BLaER1 treated with 17β-estradiol and CSF1 and Interleukin-3, amounts not matched to agents 10 nM and 100 nM (cell line): ENCODE results near the gene DAB2.
A peak's percentile ranks its signal among the peaks of the same experiment; 100 is the strongest.

ENCODE experiments used
- H3K27ac ChIP-seq, 11 experiments: shearing (Covaris generic); formaldehyde crosslinking; 2 replicates each; pipeline ENCODE4 v1.8.1; 2022
- H3K27me3 ChIP-seq, 11 experiments: shearing (Covaris generic); formaldehyde crosslinking; 2 replicates each; pipeline ENCODE4 v1.8.1; 2022
- H3K36me3 ChIP-seq, 11 experiments: shearing (Covaris generic); formaldehyde crosslinking; 2 replicates each; pipeline ENCODE4 v1.8.1; 2022
- H3K4me1 ChIP-seq, 10 experiments: shearing (Covaris generic); formaldehyde crosslinking; 2 replicates each; pipeline ENCODE4 v1.8.1; 2022
- H3K4me2 ChIP-seq, 11 experiments: shearing (Covaris generic); formaldehyde crosslinking; 2 replicates each; pipeline ENCODE4 v1.8.1; 2022
- H3K4me3 ChIP-seq, 10 experiments: shearing (Covaris generic); formaldehyde crosslinking; 2 replicates each; pipeline ENCODE4 v1.8.1; 2022
- H3K9ac ChIP-seq, 11 experiments: shearing (Covaris generic); formaldehyde crosslinking; 2 replicates each; pipeline ENCODE4 v1.8.1; 2022
- H3K9me3 ChIP-seq, 11 experiments: shearing (Covaris generic); formaldehyde crosslinking; replicated peaks in 1 of 11; 2 replicates each; pipeline ENCODE4 v1.8.1; 2022
- H4K20me1 ChIP-seq, 11 experiments: shearing (Covaris generic); formaldehyde crosslinking; 2 replicates each; pipeline ENCODE4 v1.8.1; 2022
- Cebpa-rat ChIP-seq, 11 experiments: shearing (Covaris generic); IDR thresholded peaks; 2 replicates each; pipeline ENCODE4 v1.8.1; 2022

The DAB2 gene

GRCh38 chr5:39430461-39430860 is 5.7 kb upstream of the DAB2 start:
- no peaks in the 10 kb centered on the region for H3K36me3 ChIP-seq
- H4K20me1 ChIP-seq: no peaks in the 10 kb centered on the region
- H3K27me3 ChIP-seq: no peaks in the 10 kb centered on the region

GRCh38 chr5:39428640-39429039 is 3.9 kb upstream of the DAB2 start:
- TF ChIP-seq Cebpa-rat (IDR thresholded peaks at IDR 0.05): no peak
- 0 out of 22 replicates have a peak overlapping the region, but pooled peaks of 3 of the 11 experiments have one; percentile 5 to 12 (median 12) for H3K4me2 ChIP-seq
- H3K36me3 ChIP-seq: peaks cover 0 to 6% (median 0%) of the 10 kb centered on the region in 11 experiments; a peak in 4 of 22 replicates
- H3K4me3 ChIP-seq: no peak overlapping the region
- no peak overlapping the region for H3K9ac ChIP-seq
- peaks cover 0 to 11% (median 0%) of the 10 kb centered on the region in 11 experiments; a peak in 5 of 22 replicates for H3K27me3 ChIP-seq
- H3K4me1 ChIP-seq: peaks cover 10 to 52% (median 18%) of the 10 kb centered on the region in 10 experiments
- no peaks in the 10 kb centered on the region for H3K9me3 ChIP-seq
- H3K27ac ChIP-seq: no peak overlapping the region
- H4K20me1 ChIP-seq: no peaks in the 10 kb centered on the region

More at GRCh38 chr5:39430461-39430860, 5.7 kb upstream of the DAB2 start:
- Histone ChIP-seq H3K9ac (no peak overlapping the region), H3K4me1 (peaks cover 6 to 49% (median 10%) of the 10 kb centered on the region in 10 experiments), H3K4me2 (no peak overlapping the region), H3K4me3 (no peak overlapping the region), H3K27ac (no peak overlapping the region), H3K9me3 (no peaks in the 10 kb centered on the region)
- no peak for TF ChIP-seq Cebpa-rat (IDR thresholded peaks at IDR 0.05)

- peak overlapping the region in 2 of 11 experiments; percentile 81 to 94; a peak in 2 of 22 replicates for H3K4me2 ChIP-seq
- H3K9me3 ChIP-seq: no peaks in the 10 kb centered on the region
- no peak overlapping the region for H3K9ac ChIP-seq
- peaks cover 14 to 46% (median 28%) of the 10 kb centered on the region in 10 experiments for H3K4me1 ChIP-seq
- H4K20me1 ChIP-seq: peaks cover 0 to 6% (median 0%) of the 10 kb centered on the region in 11 experiments; a peak in 2 of 22 replicates
- H3K27me3 ChIP-seq: peaks cover 0 to 11% (median 0%) of the 10 kb centered on the region in 11 experiments; a peak in 5 of 22 replicates
- no peak overlapping the region for H3K4me3 ChIP-seq
- peaks cover 0 to 16% (median 0%) of the 10 kb centered on the region in 11 experiments; a peak in 4 of 22 replicates for H3K36me3 ChIP-seq
- H3K27ac ChIP-seq: no peak overlapping the region
- TF ChIP-seq Cebpa-rat (IDR thresholded peaks at IDR 0.05): no peak
These were observed 2.9 kb upstream of the DAB2 start for GRCh38 chr5:39427633-39428032.

- Histone ChIP-seq H3K4me2 (peak overlapping the region in 2 of 11 experiments; percentile 81 to 94; a peak in 2 of 22 replicates), H3K27ac (no peak overlapping the region), H3K4me1 (peaks cover 14 to 46% (median 28%) of the 10 kb centered on the region in 10 experiments), H3K4me3 (no peak overlapping the region), H3K9me3 (no peaks in the 10 kb centered on the region), H3K27me3 (peaks cover 0 to 11% (median 0%) of the 10 kb centered on the region in 11 experiments; a peak in 5 of 22 replicates), H4K20me1 (peaks cover 0 to 10% (median 0%) of the 10 kb centered on the region in 11 experiments; a peak in 2 of 22 replicates), H3K36me3 (peaks cover 0 to 20% (median 0%) of the 10 kb centered on the region in 11 experiments; a peak in 4 of 22 replicates), H3K9ac (no peak overlapping the region)
- no peak for TF ChIP-seq Cebpa-rat (IDR thresholded peaks at IDR 0.05)
These were observed 2.4 kb upstream of the DAB2 start for GRCh38 chr5:39427229-39427628.

- Histone ChIP-seq H3K4me2 (peak overlapping the region in 4 of 11 experiments; percentile 80 to 94 (median 81); a peak in 3 of 22 replicates), H3K4me1 (peaks cover 14 to 50% (median 31%) of the 10 kb centered on the region in 10 experiments), H4K20me1 (peaks cover 0 to 15% (median 0%) of the 10 kb centered on the region in 11 experiments; a peak in 2 of 22 replicates), H3K9me3 (no peaks in the 10 kb centered on the region), H3K4me3 (no peak overlapping the region), H3K27ac (peak overlapping the region in 1 of 11 experiments; percentile 7; a peak in 2 of 22 replicates), H3K9ac (no peak overlapping the region), H3K27me3 (peaks cover 0 to 11% (median 0%) of the 10 kb centered on the region in 11 experiments; a peak in 5 of 22 replicates), H3K36me3 (peaks cover 0 to 25% (median 0%) of the 10 kb centered on the region in 11 experiments; a peak in 4 of 22 replicates)
- no peak for TF ChIP-seq Cebpa-rat (IDR thresholded peaks at IDR 0.05)
These were observed 1.9 kb upstream of the DAB2 start for GRCh38 chr5:39426746-39427105.

- Histone ChIP-seq H4K20me1 (peaks cover 0 to 20% (median 0%) of the 10 kb centered on the region in 11 experiments; a peak in 2 of 22 replicates), H3K4me1 (peaks cover 19 to 55% (median 36%) of the 10 kb centered on the region in 10 experiments), H3K4me2 (peak overlapping the region; percentile 72 to 94 (median 81); a peak in 19 of 22 replicates), H3K4me3 (no peak overlapping the region), H3K27me3 (peaks cover 0 to 11% (median 0%) of the 10 kb centered on the region in 11 experiments; a peak in 5 of 22 replicates), H3K27ac (peak overlapping the region in 2 of 11 experiments; percentile 86 to 93; a peak in 3 of 22 replicates), H3K9me3 (no peaks in the 10 kb centered on the region), H3K36me3 (peaks cover 0 to 31% (median 0%) of the 10 kb centered on the region in 11 experiments; a peak in 4 of 22 replicates), H3K9ac (peak overlapping the region in 2 of 11 experiments; percentile 90 to 98; a peak in 3 of 22 replicates)
- TF ChIP-seq Cebpa-rat (IDR thresholded peaks at IDR 0.05): no peak
These were observed 1.4 kb upstream of the DAB2 start for GRCh38 chr5:39426051-39426745.

GRCh38 chr5:39423331-39423751 is 1.4 kb downstream of the DAB2 start:
- peak overlapping the region; percentile 72 to 98 (median 84) for H3K4me2 ChIP-seq
- peak overlapping the region in 5 of 11 experiments; percentile 78 to 93 (median 90); a peak in 9 of 22 replicates for H3K27ac ChIP-seq
- H3K9me3 ChIP-seq: no peaks in the 10 kb centered on the region
- H3K4me1 ChIP-seq: peaks cover 33 to 75% (median 55%) of the 10 kb centered on the region in 10 experiments
- peak overlapping the region in 8 of 10 experiments; percentile 67 to 82 (median 73); a peak in 15 of 20 replicates for H3K4me3 ChIP-seq
- TF ChIP-seq Cebpa-rat (IDR thresholded peaks at IDR 0.05): no peak
- peak overlapping the region in 6 of 11 experiments; percentile 81 to 98 (median 88); a peak in 11 of 22 replicates for H3K9ac ChIP-seq
- peaks cover 0 to 11% (median 0%) of the 10 kb centered on the region in 11 experiments; a peak in 5 of 22 replicates for H3K27me3 ChIP-seq
- H4K20me1 ChIP-seq: peaks cover 0 to 49% (median 0%) of the 10 kb centered on the region in 11 experiments; a peak in 4 of 22 replicates
- H3K36me3 ChIP-seq: peaks cover 0 to 57% (median 0%) of the 10 kb centered on the region in 11 experiments; a peak in 5 of 22 replicates

- H3K36me3 ChIP-seq: peaks cover 0 to 63% (median 0%) of the 10 kb centered on the region in 11 experiments; a peak in 7 of 22 replicates
- TF ChIP-seq Cebpa-rat (IDR thresholded peaks at IDR 0.05): no peak
- no peaks in the 10 kb centered on the region for H3K9me3 ChIP-seq
- H3K27ac ChIP-seq: peak overlapping the region in 5 of 11 experiments; percentile 8 to 93 (median 90); a peak in 9 of 22 replicates
- H3K4me3 ChIP-seq: peak overlapping the region in 6 of 10 experiments; percentile 70 to 82 (median 78); a peak in 10 of 20 replicates
- H3K4me1 ChIP-seq: peaks cover 33 to 79% (median 55%) of the 10 kb centered on the region in 10 experiments
- H3K9ac ChIP-seq: peak overlapping the region in 4 of 11 experiments; percentile 34 to 98 (median 93); a peak in 7 of 22 replicates
- H4K20me1 ChIP-seq: peaks cover 0 to 54% (median 0%) of the 10 kb centered on the region in 11 experiments; a peak in 4 of 22 replicates
- H3K27me3 ChIP-seq: peaks cover 0 to 11% (median 0%) of the 10 kb centered on the region in 11 experiments; a peak in 5 of 22 replicates
- H3K4me2 ChIP-seq: peak overlapping the region; percentile 72 to 98 (median 84)
These were observed 2.0 kb downstream of the DAB2 start for GRCh38 chr5:39422728-39423285.
